SHP77 treated with DMSO at 0.1 percent for 48 hours (cell line): Measurements from ENCODE around the gene ZRANB3.
"Not testable (repeated sequence)": the region's sequence is repeated elsewhere in the genome, so short reads cannot be mapped to it uniquely, and the experiment has no call there.

ENCODE experiments used
- DNase-seq: peaks from one replicate; lab custom pipeline; 2025; lab: John Stamatoyannopoulos, UW

ZRANB3 gene

GRCh38 chr2:135530313-135531230, at the start of gene ZRANB3:
Gene ZRANB3, minus strand, starts transcription at chr2:135531218.
- peak; percentile 90 for DNase-seq

GRCh38 chr2:135573620-135574019, 42.6 kb upstream of the ZRANB3 start:
- DNase-seq = no peak

GRCh38 chr2:135570884-135571283, 39.9 kb upstream of the ZRANB3 start:
- DNase-seq = no peak

- no peak for DNase-seq
These were observed 32.8 kb upstream of the ZRANB3 start for GRCh38 chr2:135563793-135564192.

GRCh38 chr2:135561925-135562324, 30.9 kb upstream of the ZRANB3 start:
- no peak for DNase-seq

- no peak for DNase-seq
These were observed 26.5 kb upstream of the ZRANB3 start for GRCh38 chr2:135557530-135557929.

- no peak for DNase-seq
These were observed 24.3 kb upstream of the ZRANB3 start for GRCh38 chr2:135555311-135555710.

GRCh38 chr2:135552887-135553286, 21.9 kb upstream of the ZRANB3 start:
- no peak for DNase-seq

GRCh38 chr2:135551356-135551755, 20.3 kb upstream of the ZRANB3 start:
- DNase-seq = no peak

GRCh38 chr2:135547311-135547710, 16.3 kb upstream of the ZRANB3 start:
- DNase-seq = no peak

- DNase-seq = no peak
These were observed 15.4 kb upstream of the ZRANB3 start for GRCh38 chr2:135546436-135546835.

GRCh38 chr2:135533545-135533944, 2.5 kb upstream of the ZRANB3 start:
- DNase-seq = not testable (repeated sequence)

- DNase-seq = no peak
These were observed 1.6 kb upstream of the ZRANB3 start for GRCh38 chr2:135532581-135532980.

GRCh38 chr2:135531231-135532197, 496 bp upstream of the ZRANB3 start, which contains the start of gene R3HDM1:
Gene R3HDM1, plus strand, starts transcription at chr2:135531484. Its CDS starts 73,362 bp downstream, at chr2:135604846.
- DNase-seq = peak; percentile 90

GRCh38 chr2:135528006-135528405, 3.0 kb downstream of the ZRANB3 start:
- DNase-seq = no peak

- DNase-seq = no peak
These were observed 5.2 kb downstream of the ZRANB3 start for GRCh38 chr2:135525786-135526185.

GRCh38 chr2:135512099-135512498, 18.9 kb downstream of the ZRANB3 start:
- DNase-seq = no peak

- DNase-seq = no peak
These were observed 20.4 kb downstream of the ZRANB3 start for GRCh38 chr2:135510577-135510976.

- DNase-seq = no peak
These were observed 26.2 kb downstream of the ZRANB3 start for GRCh38 chr2:135504811-135505210.

- not testable (repeated sequence) for DNase-seq
These were observed 32.4 kb downstream of the ZRANB3 start for GRCh38 chr2:135498588-135498987.

GRCh38 chr2:135494917-135495316, 36.1 kb downstream of the ZRANB3 start:
- DNase-seq = no peak

GRCh38 chr2:135494503-135494902, 36.5 kb downstream of the ZRANB3 start:
- DNase-seq = no peak
